Measurements from ENCODE around the gene FAM120A. TPM values are rescaled to one million over a fixed set of nuclear protein-coding genes. Genes with fewer than 3 reads are reported as not detected.

Gene FAM120A
- total RNA-seq, 4 donors from 2014 or later, result 72.3 to 106 (median 76.1) TPM

DNA sequence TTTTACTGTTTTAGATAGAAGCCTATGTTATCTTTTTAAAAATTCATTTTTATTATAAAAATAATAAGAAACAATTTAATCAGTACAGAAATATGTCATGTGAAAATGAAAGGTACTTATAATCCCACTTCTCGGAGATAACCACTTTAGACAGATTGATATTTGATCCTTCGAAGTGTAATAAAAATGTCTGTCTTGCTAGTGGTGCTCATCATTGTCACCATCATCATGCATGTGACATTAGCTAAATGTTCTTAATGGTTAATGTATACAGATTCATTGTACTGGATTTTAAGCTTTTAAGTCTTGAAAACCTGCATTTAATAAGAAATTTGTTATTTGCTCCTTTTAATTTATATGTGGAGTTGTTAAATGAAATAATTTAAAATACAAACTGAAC is 32.0 kb downstream of the FAM120A start:
- Histone ChIP-seq H3K4me3 (no peak overlapping the region), H3K36me3 (peaks cover 0 to 29% (median 0%) of the 10 kb centered on the region in 3 donors), H3K4me1 (peaks cover 0 to 30% (median 0%) of the 10 kb centered on the region in 4 donors), H3K27ac (no peak overlapping the region), H3K9me3 (no peaks in the 10 kb centered on the region), H3K27me3 (no peaks in the 10 kb centered on the region)
- no peak for DNase-seq (ENCODE audit: low spot score in 2 of 2)
- 91% methylated on average over 2 of the region's 2 CpGs for WGBS, 2 donors
- TF ChIP-seq EP300 (IDR thresholded peaks at IDR 0.05) (no peak), POLR2A (IDR thresholded peaks at IDR 0.05) (no peak)
- TF ChIP-seq, protein P1, sequence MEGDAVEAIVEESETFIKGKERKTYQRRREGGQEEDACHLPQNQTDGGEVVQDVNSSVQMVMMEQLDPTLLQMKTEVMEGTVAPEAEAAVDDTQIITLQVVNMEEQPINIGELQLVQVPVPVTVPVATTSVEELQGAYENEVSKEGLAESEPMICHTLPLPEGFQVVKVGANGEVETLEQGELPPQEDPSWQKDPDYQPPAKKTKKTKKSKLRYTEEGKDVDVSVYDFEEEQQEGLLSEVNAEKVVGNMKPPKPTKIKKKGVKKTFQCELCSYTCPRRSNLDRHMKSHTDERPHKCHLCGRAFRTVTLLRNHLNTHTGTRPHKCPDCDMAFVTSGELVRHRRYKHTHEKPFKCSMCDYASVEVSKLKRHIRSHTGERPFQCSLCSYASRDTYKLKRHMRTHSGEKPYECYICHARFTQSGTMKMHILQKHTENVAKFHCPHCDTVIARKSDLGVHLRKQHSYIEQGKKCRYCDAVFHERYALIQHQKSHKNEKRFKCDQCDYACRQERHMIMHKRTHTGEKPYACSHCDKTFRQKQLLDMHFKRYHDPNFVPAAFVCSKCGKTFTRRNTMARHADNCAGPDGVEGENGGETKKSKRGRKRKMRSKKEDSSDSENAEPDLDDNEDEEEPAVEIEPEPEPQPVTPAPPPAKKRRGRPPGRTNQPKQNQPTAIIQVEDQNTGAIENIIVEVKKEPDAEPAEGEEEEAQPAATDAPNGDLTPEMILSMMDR (IDR thresholded peaks at IDR 0.05), result no peak

DNA sequence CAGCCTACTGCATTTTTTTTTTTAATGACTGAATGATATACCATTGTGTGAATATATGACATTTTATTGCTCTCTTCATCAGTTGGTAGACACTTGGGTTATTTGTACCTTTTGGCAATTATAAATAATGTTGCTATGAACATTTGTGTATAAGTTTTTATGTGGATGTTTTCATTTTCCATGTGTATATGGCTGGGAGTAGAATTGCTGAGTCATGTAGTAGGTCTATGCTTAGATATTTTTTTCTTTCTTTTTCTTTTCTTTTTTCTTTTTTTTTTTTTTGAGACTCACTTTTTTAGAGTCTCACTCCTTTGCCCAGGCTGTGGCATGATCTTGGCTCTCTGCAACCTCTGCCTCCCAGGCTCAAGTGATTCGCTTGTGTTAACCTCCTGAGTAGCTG is 34.8 kb downstream of the FAM120A start:
- no peaks in the 10 kb centered on the region for H3K9me3 ChIP-seq
- H3K27me3 ChIP-seq, result no peaks in the 10 kb centered on the region
- 100% methylated on average over 1 of the region's 1 CpG for WGBS, 2 donors
- no peak overlapping the region for H3K27ac ChIP-seq
- no peak for DNase-seq (ENCODE audit: low spot score in 2 of 2)
- peaks cover 0 to 31% (median 0%) of the 10 kb centered on the region in 3 donors for H3K36me3 ChIP-seq
- H3K4me3 ChIP-seq, result no peak overlapping the region
- TF ChIP-seq, protein P1 (IDR thresholded peaks at IDR 0.05), result no peak
- TF ChIP-seq POLR2A (IDR thresholded peaks at IDR 0.05), result no peak
- TF ChIP-seq EP300 (IDR thresholded peaks at IDR 0.05), result no peak
- H3K4me1 ChIP-seq, result peaks cover 0 to 29% (median 4%) of the 10 kb centered on the region in 4 donors

DNA sequence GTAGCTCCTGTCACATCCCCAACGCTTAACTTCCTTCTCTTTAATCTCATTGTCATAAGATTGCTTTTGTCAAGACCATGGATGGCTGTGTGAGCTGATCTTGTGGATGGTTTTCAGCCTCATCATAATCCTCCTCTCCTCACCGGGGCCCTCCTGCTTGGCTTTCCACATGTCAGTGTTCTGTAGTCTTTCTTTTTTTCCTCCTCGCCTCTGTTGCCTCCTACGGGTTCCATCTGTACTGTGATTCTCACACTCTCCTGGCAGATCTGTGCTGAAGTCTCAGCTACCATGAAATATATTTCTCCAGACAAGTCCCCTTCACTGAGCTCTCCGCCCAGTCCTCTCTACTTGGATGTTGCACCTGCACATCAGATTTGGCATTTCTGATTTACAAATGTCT is 36.8 kb downstream of the FAM120A start:
- DNase-seq (ENCODE audit: low spot score in 2 of 2), result no peak
- no peak overlapping the region for H3K4me3 ChIP-seq
- no peak overlapping the region for H3K27ac ChIP-seq
- peaks cover 0 to 22% (median 4%) of the 10 kb centered on the region in 4 donors for H3K4me1 ChIP-seq
- H3K36me3 ChIP-seq, result peaks cover 0 to 31% (median 0%) of the 10 kb centered on the region in 3 donors
- 96 to 99% methylated on average over 5 of the region's 5 CpGs for WGBS, 2 donors
- no peak for TF ChIP-seq EP300 (IDR thresholded peaks at IDR 0.05)
- TF ChIP-seq, protein P1 (IDR thresholded peaks at IDR 0.05), result no peak
- TF ChIP-seq POLR2A (IDR thresholded peaks at IDR 0.05), result no peak
- H3K9me3 ChIP-seq, result no peaks in the 10 kb centered on the region
- H3K27me3 ChIP-seq, result no peaks in the 10 kb centered on the region

DNA sequence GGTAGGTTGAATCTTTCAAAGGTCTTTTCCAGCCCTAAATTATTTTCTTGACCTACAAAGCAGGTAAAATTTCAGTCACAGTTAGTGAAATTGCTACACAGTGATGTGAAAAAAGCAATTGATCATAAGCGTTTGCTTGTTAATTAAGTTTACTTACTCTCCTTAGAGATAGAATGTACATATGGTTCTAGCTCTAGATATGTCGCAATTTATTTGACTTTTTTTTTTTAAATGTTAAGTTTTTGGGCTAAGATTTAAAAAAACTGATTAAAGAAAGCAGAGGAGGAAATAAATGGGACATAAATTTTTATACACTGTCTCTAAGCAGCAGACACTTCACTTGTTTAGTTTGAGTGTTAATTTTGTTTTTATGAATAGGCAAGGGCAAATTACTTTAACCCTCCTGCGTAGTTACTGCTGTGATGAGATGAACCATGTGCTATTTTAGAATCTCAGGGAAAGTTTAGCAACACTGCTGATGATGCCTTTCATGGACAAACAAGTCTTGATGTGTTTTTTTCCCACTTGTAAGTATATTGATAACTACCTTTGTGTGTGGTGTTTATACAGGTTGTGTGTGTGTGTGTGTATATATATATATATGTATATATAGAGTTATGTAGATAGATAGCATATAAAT is 40.2 kb downstream of the FAM120A start:
- peaks cover 0 to 30% (median 0%) of the 10 kb centered on the region in 3 donors for H3K36me3 ChIP-seq
- 86 to 87% methylated on average over 3 of the region's 3 CpGs for WGBS, 2 donors

DNA sequence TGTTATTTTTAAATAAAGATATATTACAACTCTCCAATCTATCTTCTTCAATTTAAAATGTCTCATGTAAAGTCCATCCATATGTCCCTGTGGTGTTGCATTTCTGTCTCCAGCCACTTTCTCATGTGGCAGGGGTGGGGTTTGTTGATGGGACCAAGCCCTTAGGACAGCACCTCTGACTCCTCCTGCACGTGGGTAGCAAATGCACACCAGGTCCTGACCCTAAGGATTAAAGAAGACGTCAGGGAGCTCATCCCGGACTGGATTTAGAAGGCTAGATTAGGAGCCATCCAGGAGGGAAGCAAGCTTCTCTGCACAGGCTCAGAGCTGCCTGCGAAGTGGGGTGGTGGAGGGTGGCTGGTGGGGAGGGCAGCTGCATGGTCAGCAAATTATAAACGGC is 40.8 kb downstream of the FAM120A start:
- WGBS, 2 donors, result 43 to 55% methylated on average over 5 of the region's 5 CpGs
- Histone ChIP-seq H3K9me3 (no peaks in the 10 kb centered on the region), H3K27me3 (no peaks in the 10 kb centered on the region), H3K36me3 (peaks cover 0 to 35% (median 0%) of the 10 kb centered on the region in 3 donors), H3K27ac (no peak overlapping the region), H3K4me3 (no peak overlapping the region), H3K4me1 (peaks cover 0 to 22% (median 4%) of the 10 kb centered on the region in 4 donors)
- no peak for DNase-seq (ENCODE audit: low spot score in 2 of 2)
- no peak for TF ChIP-seq EP300 (IDR thresholded peaks at IDR 0.05)
- TF ChIP-seq POLR2A (IDR thresholded peaks at IDR 0.05), result no peak
- TF ChIP-seq, protein P1 (IDR thresholded peaks at IDR 0.05), result no peak

More for the DNA sequence above, 40.2 kb downstream of the FAM120A start:
- Histone ChIP-seq H3K4me1 (peaks cover 0 to 22% (median 4%) of the 10 kb centered on the region in 4 donors), H3K27ac (no peak overlapping the region), H3K27me3 (no peaks in the 10 kb centered on the region), H3K9me3 (no peaks in the 10 kb centered on the region), H3K4me3 (no peak overlapping the region)
- no peak for DNase-seq (ENCODE audit: low spot score in 2 of 2)
- TF ChIP-seq EP300 (IDR thresholded peaks at IDR 0.05) (no peak), POLR2A (IDR thresholded peaks at IDR 0.05) (no peak)
